ENCODE results near the gene MAP2K6. TPM values are rescaled to one million over a fixed set of nuclear protein-coding genes. Genes with fewer than 3 reads are reported as not detected.

The MAP2K6 gene
- total and polyA plus RNA-seq, 4 donors = 2.2 to 14.4 (median 7.6) TPM

GRCh38 chr17:69590671-69591070 is 176.2 kb downstream of the MAP2K6 start:
- H3K27ac ChIP-seq (ENCODE audit: low read depth in 1 of 2, low read length in 1 of 2) = no peak overlapping the region
- TF ChIP-seq CTCF (IDR thresholded peaks at IDR 0.05; ENCODE audit: control extremely low read depth, extremely low read depth) = no peak
- H3K27me3 ChIP-seq (ENCODE audit: control insufficient read depth in 3 of 3, insufficient read depth in 3 of 3, low read length in 2 of 3) = no peaks in the 10 kb centered on the region
- 98 to 100% methylated on average over 1 of the region's 1 CpG for WGBS, 2 donors
- no peak overlapping the region for H3K9ac ChIP-seq (ENCODE audit: insufficient read depth in 1 of 2, low read length in 2 of 2)
- no peaks in the 10 kb centered on the region for H3K36me3 ChIP-seq (ENCODE audit: control insufficient read depth in 4 of 4, insufficient read depth in 4 of 4, low read length in 4 of 4)
- H3K4me3 ChIP-seq = no peak overlapping the region
- no peaks in the 10 kb centered on the region for H3K4me1 ChIP-seq (ENCODE audit: control insufficient read depth in 5 of 5, insufficient read depth in 5 of 5, low read length in 5 of 5)
- no peaks in the 10 kb centered on the region for H3K9me3 ChIP-seq (ENCODE audit: control insufficient read depth in 4 of 4, insufficient read depth in 3 of 4, low read length in 3 of 4)
- DNase-seq = no peak
- no peak for ATAC-seq (ENCODE audit: insufficient read depth, low FRiP score)

- H3K27ac ChIP-seq (ENCODE audit: low read depth in 1 of 2, low read length in 1 of 2) = no peak overlapping the region
- no peak overlapping the region for H3K4me3 ChIP-seq
- H3K9me3 ChIP-seq (ENCODE audit: control insufficient read depth in 4 of 4, insufficient read depth in 3 of 4, low read length in 3 of 4) = no peaks in the 10 kb centered on the region
- H3K4me1 ChIP-seq (ENCODE audit: control insufficient read depth in 5 of 5, insufficient read depth in 5 of 5, low read length in 5 of 5) = no peaks in the 10 kb centered on the region
- ATAC-seq (ENCODE audit: insufficient read depth, low FRiP score) = no peak
- DNase-seq = no peak
- 68 to 78% methylated on average over 3 of the region's 3 CpGs for WGBS, 2 donors
- H3K9ac ChIP-seq (ENCODE audit: insufficient read depth in 1 of 2, low read length in 2 of 2) = no peak overlapping the region
- no peak for TF ChIP-seq CTCF (IDR thresholded peaks at IDR 0.05; ENCODE audit: control extremely low read depth, extremely low read depth)
- no peaks in the 10 kb centered on the region for H3K27me3 ChIP-seq (ENCODE audit: control insufficient read depth in 3 of 3, insufficient read depth in 3 of 3, low read length in 2 of 3)
- H3K36me3 ChIP-seq (ENCODE audit: control insufficient read depth in 4 of 4, insufficient read depth in 4 of 4, low read length in 4 of 4) = no peaks in the 10 kb centered on the region
Measured at GRCh38 chr17:69592692-69593350, 178.3 kb downstream of the MAP2K6 start.

GRCh38 chr17:69593351-69593715 is 178.8 kb downstream of the MAP2K6 start:
- Histone ChIP-seq H3K9ac (ENCODE audit: insufficient read depth in 1 of 2, low read length in 2 of 2) (no peak overlapping the region), H3K9me3 (ENCODE audit: control insufficient read depth in 4 of 4, insufficient read depth in 3 of 4, low read length in 3 of 4) (no peaks in the 10 kb centered on the region), H3K27ac (ENCODE audit: low read depth in 1 of 2, low read length in 1 of 2) (no peak overlapping the region), H3K27me3 (ENCODE audit: control insufficient read depth in 3 of 3, insufficient read depth in 3 of 3, low read length in 2 of 3) (no peaks in the 10 kb centered on the region), H3K4me1 (ENCODE audit: control insufficient read depth in 5 of 5, insufficient read depth in 5 of 5, low read length in 5 of 5) (peaks cover 0 to 3% (median 0%) of the 10 kb centered on the region in 5 donors), H3K4me3 (no peak overlapping the region), H3K36me3 (ENCODE audit: control insufficient read depth in 4 of 4, insufficient read depth in 4 of 4, low read length in 4 of 4) (no peaks in the 10 kb centered on the region)
- 94 to 96% methylated on average over 2 of the region's 2 CpGs for WGBS, 2 donors
- TF ChIP-seq CTCF (IDR thresholded peaks at IDR 0.05; ENCODE audit: control extremely low read depth, extremely low read depth) = no peak
- DNase-seq = no peak
- ATAC-seq (ENCODE audit: insufficient read depth, low FRiP score) = no peak

GRCh38 chr17:69593716-69594115 is 179.2 kb downstream of the MAP2K6 start:
- 81 to 92% methylated on average over 2 of the region's 2 CpGs for WGBS, 2 donors
- no peak for ATAC-seq (ENCODE audit: insufficient read depth, low FRiP score)

More at GRCh38 chr17:69593716-69594115, 179.2 kb downstream of the MAP2K6 start:
- Histone ChIP-seq H3K9me3 (ENCODE audit: control insufficient read depth in 4 of 4, insufficient read depth in 3 of 4, low read length in 3 of 4) (no peaks in the 10 kb centered on the region), H3K4me3 (no peak overlapping the region), H3K4me1 (ENCODE audit: control insufficient read depth in 5 of 5, insufficient read depth in 5 of 5, low read length in 5 of 5) (peaks cover 0 to 3% (median 0%) of the 10 kb centered on the region in 5 donors), H3K36me3 (ENCODE audit: control insufficient read depth in 4 of 4, insufficient read depth in 4 of 4, low read length in 4 of 4) (no peaks in the 10 kb centered on the region), H3K27me3 (ENCODE audit: control insufficient read depth in 3 of 3, insufficient read depth in 3 of 3, low read length in 2 of 3) (no peaks in the 10 kb centered on the region), H3K9ac (ENCODE audit: insufficient read depth in 1 of 2, low read length in 2 of 2) (no peak overlapping the region), H3K27ac (ENCODE audit: low read depth in 1 of 2, low read length in 1 of 2) (no peak overlapping the region)
- no peak for TF ChIP-seq CTCF (IDR thresholded peaks at IDR 0.05; ENCODE audit: control extremely low read depth, extremely low read depth)
- no peak for DNase-seq

Measured in lung (tissue), 12 donors.